ENCODE data around the gene FERMT2. TPM values are rescaled to one million over a fixed set of nuclear protein-coding genes. Genes with fewer than 3 reads are reported as not detected.
A peak's percentile ranks its signal among the peaks of the same experiment; 100 is the strongest.

Gene FERMT2
- total RNA-seq, 6 experiments from 2014 or later: 40.4 to 64.5 (median 53.3) TPM

- no peak for TF ChIP-seq POLR2A (IDR thresholded peaks at IDR 0.05)
- TF ChIP-seq, protein P1, sequence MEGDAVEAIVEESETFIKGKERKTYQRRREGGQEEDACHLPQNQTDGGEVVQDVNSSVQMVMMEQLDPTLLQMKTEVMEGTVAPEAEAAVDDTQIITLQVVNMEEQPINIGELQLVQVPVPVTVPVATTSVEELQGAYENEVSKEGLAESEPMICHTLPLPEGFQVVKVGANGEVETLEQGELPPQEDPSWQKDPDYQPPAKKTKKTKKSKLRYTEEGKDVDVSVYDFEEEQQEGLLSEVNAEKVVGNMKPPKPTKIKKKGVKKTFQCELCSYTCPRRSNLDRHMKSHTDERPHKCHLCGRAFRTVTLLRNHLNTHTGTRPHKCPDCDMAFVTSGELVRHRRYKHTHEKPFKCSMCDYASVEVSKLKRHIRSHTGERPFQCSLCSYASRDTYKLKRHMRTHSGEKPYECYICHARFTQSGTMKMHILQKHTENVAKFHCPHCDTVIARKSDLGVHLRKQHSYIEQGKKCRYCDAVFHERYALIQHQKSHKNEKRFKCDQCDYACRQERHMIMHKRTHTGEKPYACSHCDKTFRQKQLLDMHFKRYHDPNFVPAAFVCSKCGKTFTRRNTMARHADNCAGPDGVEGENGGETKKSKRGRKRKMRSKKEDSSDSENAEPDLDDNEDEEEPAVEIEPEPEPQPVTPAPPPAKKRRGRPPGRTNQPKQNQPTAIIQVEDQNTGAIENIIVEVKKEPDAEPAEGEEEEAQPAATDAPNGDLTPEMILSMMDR (IDR thresholded peaks at IDR 0.05): no peak
- no peaks in the 10 kb centered on the region for H3K27me3 ChIP-seq
- no peak overlapping the region for H3K4me3 ChIP-seq
- no peaks in the 10 kb centered on the region for H3K9me3 ChIP-seq
- DNase-seq: no peak
- intact Hi-C loops (cut with DNase I): no loop called here
- no peak overlapping the region for H3K27ac ChIP-seq
- H3K36me3 ChIP-seq: no peaks in the 10 kb centered on the region
- no peak for ATAC-seq
- H3K4me1 ChIP-seq: peaks cover 0 to 85% (median 25%) of the 10 kb centered on the region in 4 donors
- WGBS (ENCODE audit: insufficient coverage, low coverage, low lambda C conversion rate, missing lambda C conversion rate): 96% methylated on average over 4 of the region's 4 CpGs
Measured at GRCh38 chr14:52929192-52929807, 21.6 kb downstream of the FERMT2 start.

DNA sequence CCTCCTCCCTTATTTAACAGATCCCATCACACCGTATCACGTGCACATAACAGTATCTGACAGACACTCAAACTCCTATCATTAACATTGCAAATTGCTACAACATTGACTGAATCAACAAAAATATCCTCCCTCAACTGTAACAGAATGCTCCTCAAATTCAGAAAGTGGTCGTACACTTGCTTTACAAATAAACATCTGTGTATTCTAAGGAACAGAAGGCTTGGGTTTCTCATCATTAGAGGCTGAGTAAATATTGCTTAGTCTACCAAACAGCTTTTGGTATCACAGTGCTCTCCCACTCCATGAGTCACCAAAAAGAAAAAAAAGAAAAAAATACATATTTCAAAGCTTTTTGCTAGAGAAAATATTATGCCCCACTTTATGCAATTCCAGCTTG is 23.9 kb downstream of the FERMT2 start:
- no peaks in the 10 kb centered on the region for H3K9me3 ChIP-seq
- H3K27me3 ChIP-seq: no peaks in the 10 kb centered on the region
- H3K27ac ChIP-seq: no peak overlapping the region
- H3K4me3 ChIP-seq: no peak overlapping the region
- ATAC-seq: peak in 1 of 4 donors; percentile 61
- TF ChIP-seq POLR2A (IDR thresholded peaks at IDR 0.05): no peak
- TF ChIP-seq, protein P1 (IDR thresholded peaks at IDR 0.05): no peak
- WGBS (ENCODE audit: insufficient coverage, low coverage, low lambda C conversion rate, missing lambda C conversion rate): 38% methylated on average over 3 of the region's 3 CpGs
- H3K36me3 ChIP-seq: no peaks in the 10 kb centered on the region
- intact Hi-C loops (cut with DNase I): no loop called here
- H3K4me1 ChIP-seq: peaks cover 0 to 87% (median 28%) of the 10 kb centered on the region in 4 donors
- DNase-seq: no peak

- DNase-seq: no peak
- intact Hi-C loops (cut with DNase I): no loop called here
- 38% methylated on average over 3 of the region's 3 CpGs for WGBS (ENCODE audit: insufficient coverage, low coverage, low lambda C conversion rate, missing lambda C conversion rate)
- Histone ChIP-seq H3K4me1 (peaks cover 0 to 91% (median 33%) of the 10 kb centered on the region in 4 donors), H3K4me3 (no peak overlapping the region), H3K27me3 (no peaks in the 10 kb centered on the region), H3K9me3 (no peaks in the 10 kb centered on the region), H3K27ac (no peak overlapping the region), H3K36me3 (no peaks in the 10 kb centered on the region)
- peak; percentile 38 to 79 (median 56) for ATAC-seq
- TF ChIP-seq, protein P1 (IDR thresholded peaks at IDR 0.05): peak; percentile 31 to 44 (median 33)
- no peak for TF ChIP-seq POLR2A (IDR thresholded peaks at IDR 0.05)
Measured at GRCh38 chr14:52923902-52924575, 26.8 kb downstream of the FERMT2 start.

DNA sequence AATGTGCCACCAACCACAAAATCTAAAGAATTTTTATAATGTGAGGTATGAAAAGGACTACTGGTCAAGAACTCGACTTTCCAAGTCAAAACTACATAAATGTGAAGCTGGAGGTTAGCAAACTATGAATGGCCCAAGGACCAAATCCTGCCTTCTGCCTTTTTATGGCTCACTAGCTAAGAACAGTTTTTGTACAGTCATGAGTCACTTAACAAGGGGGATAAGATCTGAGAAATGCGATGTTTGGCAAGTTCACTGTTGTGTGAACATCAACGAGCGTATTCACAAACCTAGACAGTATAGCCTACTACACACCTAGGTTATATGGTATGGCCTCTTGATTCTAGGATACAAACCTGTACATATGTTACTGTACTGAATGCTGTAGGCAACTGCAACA is 28.2 kb downstream of the FERMT2 start:
- ATAC-seq: no peak
- Histone ChIP-seq H3K9me3 (no peaks in the 10 kb centered on the region), H3K36me3 (no peaks in the 10 kb centered on the region), H3K27me3 (no peaks in the 10 kb centered on the region), H3K27ac (no peak overlapping the region), H3K4me1 (peaks cover 0 to 92% (median 34%) of the 10 kb centered on the region in 4 donors), H3K4me3 (no peak overlapping the region)
- DNase-seq: no peak
- TF ChIP-seq, protein P1 (IDR thresholded peaks at IDR 0.05): no peak
- TF ChIP-seq POLR2A (IDR thresholded peaks at IDR 0.05): no peak
- intact Hi-C loops (cut with DNase I): no loop called here
- 79% methylated on average over 4 of the region's 4 CpGs for WGBS (ENCODE audit: insufficient coverage, low coverage, low lambda C conversion rate, missing lambda C conversion rate)
